PC-9 (cell line): ENCODE results near the gene GTF2IRD1. TPM values are rescaled to one million over a fixed set of nuclear protein-coding genes. Genes with fewer than 3 reads are reported as not detected.
"Not testable (repeated sequence)": the region's sequence is repeated elsewhere in the genome, so short reads cannot be mapped to it uniquely, and the experiment has no call there.

Source experiments
- BruUV-seq: library from RNA; stranded (reverse); fragments of 400-500 nt; replicated peaks from 2 replicates; lab custom pipeline; 2021; lab: Mats Ljungman, UMichigan
- CTCF ChIA-PET: fragments of 300-600 bp; sonication (Branson Sonifier 250); formaldehyde crosslinking; loops from one replicate; lab custom pipeline; 2022; ENCODE audit warnings: antibody characterized with exemption; lab: Charles Lee
- POLR2A ChIA-PET: fragments of 300-600 bp; sonication (Branson Sonifier 250); formaldehyde crosslinking; loops from one replicate; lab custom pipeline; 2022; ENCODE audit warnings: antibody characterized with exemption; ENCODE audit not compliant: unreplicated experiment; lab: Charles Lee
- DNase-seq, 2 experiments: peaks; one replicate each; pipeline versions ENCODE4 v3.0.0 to v3.0.0-alpha.2; 2015 to 2022; ENCODE audit warnings: mixed read lengths in 1 of 2
- H2AFZ ChIP-seq: fragments of 200-600 bp; sonication (generic); 2 replicates; pipeline ENCODE4 v1.8.1; 2017; ENCODE audit warnings: antibody characterized with exemption
- H3F3A ChIP-seq: fragments of 200-600 bp; sonication (generic); 2 replicates; pipeline ENCODE4 v1.8.1; 2017; ENCODE audit warnings: antibody characterized with exemption, mild to moderate bottlenecking, low read depth; ENCODE audit not compliant: insufficient read depth
- H3K27ac ChIP-seq: fragments of 200-600 bp; sonication (generic); 2 replicates; pipeline ENCODE4 v1.6.1; 2016; ENCODE audit warnings: mixed run types
- H3K27me3 ChIP-seq: fragments of 200-600 bp; sonication (generic); 2 replicates; pipeline ENCODE4 v1.6.1; 2016; ENCODE audit warnings: low read depth, mixed run types; ENCODE audit not compliant: insufficient read depth
- H3K36me3 ChIP-seq: fragments of 200-600 bp; sonication (generic); 2 replicates; pipeline ENCODE4 v1.6.1; 2016; ENCODE audit warnings: low read depth, mixed run types
- H3K4me1 ChIP-seq: fragments of 200-600 bp; sonication (generic); replicated peaks from 2 replicates; pipeline ENCODE4 v1.6.1; 2016; ENCODE audit warnings: mixed run types; ENCODE audit not compliant: insufficient read depth
- H3K4me2 ChIP-seq: fragments of 200-600 bp; sonication (generic); 2 replicates; pipeline ENCODE4 v1.6.1; 2017; ENCODE audit warnings: mixed run types
- H3K4me3 ChIP-seq: fragments of 200-600 bp; sonication (generic); 2 replicates; pipeline ENCODE4 v1.6.1; 2016; ENCODE audit warnings: mixed run types
- H3K79me2 ChIP-seq: fragments of 200-600 bp; sonication (generic); 2 replicates; pipeline ENCODE4 v1.6.1; 2017; ENCODE audit warnings: low read depth, mixed run types
- H3K9me2 ChIP-seq: fragments of 200-600 bp; sonication (generic); 2 replicates; pipeline ENCODE4 v1.8.1; 2017; ENCODE audit warnings: mild to moderate bottlenecking; ENCODE audit not compliant: insufficient read depth
- H3K9me3 ChIP-seq: fragments of 200-600 bp; sonication (generic); 2 replicates; pipeline ENCODE4 v1.8.1; 2016; ENCODE audit warnings: low read depth; ENCODE audit not compliant: insufficient read depth
- H4K20me1 ChIP-seq: fragments of 200-600 bp; sonication (generic); 2 replicates; pipeline ENCODE4 v1.8.1; 2017; ENCODE audit not compliant: insufficient read depth
- EZH2 ChIP-seq: fragments of 200-600 bp; sonication (generic); IDR thresholded peaks from 2 replicates; pipeline ENCODE4 v1.8.0; 2017; ENCODE audit warnings: antibody characterized with exemption, low read depth
- intact Hi-C: fragments of 100-400 bp; cut with micrococcal nuclease; formaldehyde crosslinking; loops from one replicate; pipeline ENCODE4 v1.10.0; 2022; ENCODE audit not compliant: unreplicated experiment
- total RNA-seq: library from RNA; stranded (reverse); gene quantifications from 2 replicates; pipeline ENCODE4 v1.2.3, GENCODE V29; 2021
- TF ChIP-seq, protein P1 (sequence below): fragments of 200-600 bp; sonication (generic); conservative IDR thresholded peaks from 2 replicates; pipeline ENCODE4 v1.6.1; 2017; ENCODE audit warnings: mixed run types, antibody characterized with exemption, mild to moderate bottlenecking, moderate library complexity

GTF2IRD1 gene
- total RNA-seq, 1 experiment from 2014 or later = 46.7 TPM

DNA sequence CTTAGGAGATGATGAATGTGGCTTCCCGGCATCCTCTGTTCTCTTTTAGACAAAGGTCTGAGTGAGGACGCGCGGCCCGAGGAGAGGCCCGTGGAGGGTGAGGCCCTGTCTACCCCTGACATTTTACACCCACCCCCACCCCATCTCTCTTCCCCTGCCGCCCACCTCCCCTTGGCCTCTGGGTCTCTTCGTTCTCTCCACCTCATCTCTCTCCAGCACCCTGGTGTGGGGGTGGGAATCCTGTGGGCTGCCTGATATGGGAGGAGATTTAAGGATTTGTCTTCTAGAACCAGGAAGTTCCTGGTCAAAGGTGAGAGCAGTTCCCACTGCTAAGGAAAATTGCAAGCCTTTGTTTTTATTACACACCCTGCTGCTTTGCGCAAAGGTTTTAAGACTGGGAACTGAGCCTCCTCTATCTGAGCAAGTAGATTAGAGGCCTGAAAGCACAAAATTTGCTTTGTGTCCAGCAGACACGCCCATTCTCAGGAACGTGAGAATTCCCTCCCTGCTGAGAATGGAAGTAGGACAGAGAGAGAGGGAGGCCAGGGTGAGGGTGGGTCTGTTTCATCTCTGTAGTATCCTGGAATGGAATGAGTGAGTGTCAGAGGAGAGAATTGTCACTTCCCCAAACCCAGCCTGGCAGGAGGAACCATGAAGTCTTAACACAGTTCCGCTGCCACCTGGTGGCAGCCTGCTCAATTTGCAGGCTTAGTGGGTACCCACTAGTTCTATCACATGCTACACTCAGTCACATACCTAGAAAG is 91.2 kb downstream of the GTF2IRD1 start:
- Histone ChIP-seq H3K9me2 (no peaks in the 10 kb centered on the region), H3K9me3 (no peaks in the 10 kb centered on the region), H3F3A (no peaks in the 10 kb centered on the region), H3K36me3 (0 out of 2 replicates have a peak, but pooled peaks cover 9% of the 10 kb centered on the region), H3K27me3 (no peaks in the 10 kb centered on the region), H2AFZ (no peak overlapping the region), H3K27ac (no peak overlapping the region), H3K4me2 (no peak overlapping the region), H4K20me1 (no peaks in the 10 kb centered on the region), H3K79me2 (no peaks in the 10 kb centered on the region), H3K4me3 (no peak overlapping the region), H3K4me1 (no peaks in the 10 kb centered on the region)
- no peak for DNase-seq
- BruUV-seq = no TSS peak
- ChIA-PET POLR2A (no interaction called here), CTCF (no interaction called here)
- intact Hi-C loops = no loop called here
- TF ChIP-seq EZH2 = no peak
- TF ChIP-seq, protein P1, sequence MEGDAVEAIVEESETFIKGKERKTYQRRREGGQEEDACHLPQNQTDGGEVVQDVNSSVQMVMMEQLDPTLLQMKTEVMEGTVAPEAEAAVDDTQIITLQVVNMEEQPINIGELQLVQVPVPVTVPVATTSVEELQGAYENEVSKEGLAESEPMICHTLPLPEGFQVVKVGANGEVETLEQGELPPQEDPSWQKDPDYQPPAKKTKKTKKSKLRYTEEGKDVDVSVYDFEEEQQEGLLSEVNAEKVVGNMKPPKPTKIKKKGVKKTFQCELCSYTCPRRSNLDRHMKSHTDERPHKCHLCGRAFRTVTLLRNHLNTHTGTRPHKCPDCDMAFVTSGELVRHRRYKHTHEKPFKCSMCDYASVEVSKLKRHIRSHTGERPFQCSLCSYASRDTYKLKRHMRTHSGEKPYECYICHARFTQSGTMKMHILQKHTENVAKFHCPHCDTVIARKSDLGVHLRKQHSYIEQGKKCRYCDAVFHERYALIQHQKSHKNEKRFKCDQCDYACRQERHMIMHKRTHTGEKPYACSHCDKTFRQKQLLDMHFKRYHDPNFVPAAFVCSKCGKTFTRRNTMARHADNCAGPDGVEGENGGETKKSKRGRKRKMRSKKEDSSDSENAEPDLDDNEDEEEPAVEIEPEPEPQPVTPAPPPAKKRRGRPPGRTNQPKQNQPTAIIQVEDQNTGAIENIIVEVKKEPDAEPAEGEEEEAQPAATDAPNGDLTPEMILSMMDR = peak; percentile 66

- Histone ChIP-seq H3K4me2 (no peak overlapping the region), H3K9me2 (no peaks in the 10 kb centered on the region), H2AFZ (no peak overlapping the region), H3K4me1 (no peaks in the 10 kb centered on the region), H3K36me3 (0 out of 2 replicates have a peak, but pooled peaks cover 9% of the 10 kb centered on the region), H3K27ac (no peak overlapping the region), H3K9me3 (no peaks in the 10 kb centered on the region), H3K27me3 (no peaks in the 10 kb centered on the region), H4K20me1 (no peaks in the 10 kb centered on the region), H3F3A (no peaks in the 10 kb centered on the region), H3K4me3 (no peak overlapping the region), H3K79me2 (no peaks in the 10 kb centered on the region)
- CTCF ChIA-PET = no interaction called here
- TF ChIP-seq EZH2 = no peak
- TF ChIP-seq, protein P1 = no peak
- intact Hi-C loops = no loop called here
- BruUV-seq = no TSS peak
- POLR2A ChIA-PET = interaction anchor here (0.6 kb wide), 1 partner anchor 112 kb away, joined by 45 read pairs; the partner anchor contains the start of gene GTF2I
- DNase-seq = no peak
Observed at GRCh38 chr7:74545921-74546320, 92.2 kb downstream of the GTF2IRD1 start.

DNA sequence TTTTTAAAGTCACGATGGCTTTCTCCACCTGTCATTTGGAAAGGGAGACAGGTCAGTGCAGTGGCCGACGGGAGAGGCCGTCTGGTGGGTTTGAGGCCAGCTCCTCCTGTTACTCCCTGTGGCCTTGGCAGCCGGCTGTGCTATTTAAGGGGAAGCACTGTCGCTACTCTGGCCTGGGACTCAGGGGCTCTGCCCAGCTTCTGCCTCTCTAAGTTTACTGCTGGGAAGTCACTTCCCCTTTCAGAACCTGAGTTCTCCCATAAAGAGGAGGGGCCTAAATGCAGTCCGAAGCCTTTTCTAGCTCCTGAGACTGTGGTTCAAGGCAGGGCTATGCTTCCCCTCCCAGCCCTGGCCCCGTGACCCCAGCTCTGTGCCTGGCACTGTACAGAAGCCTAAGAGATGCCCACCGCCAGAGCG is 99.9 kb downstream of the GTF2IRD1 start:
- H4K20me1 ChIP-seq, intact Hi-C loops: not testable (repeated sequence)
- CTCF ChIA-PET = interaction anchor here (0.6 kb wide), 1 partner anchor 103 kb away, joined by 7 read pairs; no protein-coding TSS in a partner anchor

More for the DNA sequence above, 99.9 kb downstream of the GTF2IRD1 start:
- H3K4me2 ChIP-seq, H3K79me2 ChIP-seq, H3F3A ChIP-seq, H3K4me1 ChIP-seq, H3K27me3 ChIP-seq, H3K9me2 ChIP-seq, H3K36me3 ChIP-seq, POLR2A ChIA-PET, DNase-seq, BruUV-seq, H3K27ac ChIP-seq, H3K9me3 ChIP-seq, H2AFZ ChIP-seq, H3K4me3 ChIP-seq: not testable (repeated sequence)
